Tibial artery (tissue), 4 donors: ENCODE results near the gene AFAP1L2.
A peak's percentile ranks its signal among the peaks of the same experiment; 100 is the strongest.

Source experiments
- DNase-seq, 2 donors: peaks; one replicate each; pipeline ENCODE4 v3.0.0-alpha.2; 2019
- H3K27ac ChIP-seq, 2 donors: fragments of 200-600 bp; sonication (generic) in 1 of 2; 1 replicate in 1 of 2; 2 replicates in 1 of 2; pipeline ENCODE4 v1.5.1; 2018 to 2019; ENCODE audit warnings: mild to moderate bottlenecking in 1 of 2
- H3K27me3 ChIP-seq, 2 donors: fragments of 200-600 bp; sonication (generic) in 1 of 2; one replicate each; pipeline versions ENCODE4 v1.5.1 to v1.6.0; 2016 to 2019
- H3K36me3 ChIP-seq, 3 donors: fragments of 200-600 bp; sonication (generic) in 2 of 3; one replicate each; pipeline ENCODE4 v1.5.1; 2016 to 2019; ENCODE audit warnings: mild to moderate bottlenecking in 2 of 3
- H3K4me1 ChIP-seq, 4 donors: fragments of 200-600 bp; sonication (generic) in 2 of 4; 1 replicate in 3 of 4; 2 replicates in 1 of 4; pipeline ENCODE4 v1.5.1; 2016 to 2019
- H3K4me3 ChIP-seq, 2 donors: fragments of 200-600 bp; sonication (generic) in 1 of 2; 1 replicate in 1 of 2; 2 replicates in 1 of 2; pipeline ENCODE4 v1.5.1; 2018 to 2019; ENCODE audit warnings: mild to moderate bottlenecking in 2 of 2
- H3K9me3 ChIP-seq, 3 donors: fragments of 200-600 bp; sonication (generic) in 1 of 3; one replicate each; pipeline ENCODE4 v1.5.1; 2016 to 2019
- intact Hi-C: fragments of 100-400 bp; cut with DNase I; formaldehyde crosslinking; loops from one replicate; pipeline ENCODE4 v1.15.0; 2023; ENCODE audit warnings: low total_unique reads
- TF ChIP-seq, protein P1 (sequence below), 2 experiments: fragments of 200-600 bp in 1 of 2; fragments of 450-650 bp in 1 of 2; IDR thresholded peaks; one replicate each; pipeline ENCODE4 v1.5.1; 2017 to 2019; ENCODE audit warnings: antibody characterized with exemption in 2 of 2, mild to moderate bottlenecking in 1 of 2, moderate library complexity in 1 of 2

The AFAP1L2 gene

GRCh38 chr10:114401195-114401791, 3.0 kb downstream of the AFAP1L2 start:
- intact Hi-C loops, result no loop called here
- DNase-seq, result peak in 1 of 2 donors; percentile 72
- peaks cover 0 to 68% (median 39%) of the 10 kb centered on the region in 4 donors for H3K4me1 ChIP-seq
- H3K9me3 ChIP-seq, result no peaks in the 10 kb centered on the region
- no peak overlapping the region for H3K4me3 ChIP-seq
- no peak overlapping the region for H3K27ac ChIP-seq
- H3K36me3 ChIP-seq, result no peaks in the 10 kb centered on the region
- H3K27me3 ChIP-seq, result peaks cover 0 to 14% of the 10 kb centered on the region in 2 donors
- TF ChIP-seq, protein P1, sequence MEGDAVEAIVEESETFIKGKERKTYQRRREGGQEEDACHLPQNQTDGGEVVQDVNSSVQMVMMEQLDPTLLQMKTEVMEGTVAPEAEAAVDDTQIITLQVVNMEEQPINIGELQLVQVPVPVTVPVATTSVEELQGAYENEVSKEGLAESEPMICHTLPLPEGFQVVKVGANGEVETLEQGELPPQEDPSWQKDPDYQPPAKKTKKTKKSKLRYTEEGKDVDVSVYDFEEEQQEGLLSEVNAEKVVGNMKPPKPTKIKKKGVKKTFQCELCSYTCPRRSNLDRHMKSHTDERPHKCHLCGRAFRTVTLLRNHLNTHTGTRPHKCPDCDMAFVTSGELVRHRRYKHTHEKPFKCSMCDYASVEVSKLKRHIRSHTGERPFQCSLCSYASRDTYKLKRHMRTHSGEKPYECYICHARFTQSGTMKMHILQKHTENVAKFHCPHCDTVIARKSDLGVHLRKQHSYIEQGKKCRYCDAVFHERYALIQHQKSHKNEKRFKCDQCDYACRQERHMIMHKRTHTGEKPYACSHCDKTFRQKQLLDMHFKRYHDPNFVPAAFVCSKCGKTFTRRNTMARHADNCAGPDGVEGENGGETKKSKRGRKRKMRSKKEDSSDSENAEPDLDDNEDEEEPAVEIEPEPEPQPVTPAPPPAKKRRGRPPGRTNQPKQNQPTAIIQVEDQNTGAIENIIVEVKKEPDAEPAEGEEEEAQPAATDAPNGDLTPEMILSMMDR (IDR thresholded peaks at IDR 0.05), result no peak

GRCh38 chr10:114400091-114400490, 4.2 kb downstream of the AFAP1L2 start:
- H3K9me3 ChIP-seq, result no peaks in the 10 kb centered on the region
- TF ChIP-seq, protein P1 (IDR thresholded peaks at IDR 0.05), result no peak
- intact Hi-C loops, result no loop called here
- H3K27ac ChIP-seq, result no peak overlapping the region
- DNase-seq, result no peak
- H3K4me1 ChIP-seq, result peaks cover 0 to 68% (median 39%) of the 10 kb centered on the region in 4 donors
- H3K36me3 ChIP-seq, result no peaks in the 10 kb centered on the region
- H3K4me3 ChIP-seq, result no peak overlapping the region
- peaks cover 0 to 14% of the 10 kb centered on the region in 2 donors for H3K27me3 ChIP-seq

DNA sequence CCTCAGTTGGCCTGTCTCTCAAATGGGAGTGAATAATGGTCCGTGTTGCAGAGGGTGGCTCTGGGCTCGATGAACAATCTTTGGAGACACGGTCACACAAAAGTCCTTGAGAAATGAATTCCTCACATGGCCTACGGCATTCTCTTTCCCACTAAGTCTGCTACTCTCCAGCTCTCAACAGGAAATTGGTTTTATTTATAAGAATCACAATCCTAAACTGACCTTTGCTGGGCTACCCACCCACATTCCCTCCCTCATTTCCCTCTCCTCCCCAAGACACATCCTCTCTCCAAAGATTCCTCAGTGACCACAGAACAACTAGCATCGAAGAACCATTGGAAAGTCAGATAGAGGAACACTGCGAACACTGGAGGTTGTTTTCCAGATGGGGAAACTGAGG, 4.7 kb downstream of the AFAP1L2 start:
- intact Hi-C loops, result no loop called here
- DNase-seq, result no peak
- Histone ChIP-seq H3K27me3 (peaks cover 0 to 11% of the 10 kb centered on the region in 2 donors), H3K4me1 (peaks cover 0 to 64% (median 34%) of the 10 kb centered on the region in 4 donors), H3K9me3 (no peaks in the 10 kb centered on the region), H3K36me3 (no peaks in the 10 kb centered on the region), H3K4me3 (no peak overlapping the region), H3K27ac (peak overlapping the region in 1 of 2 donors; percentile 65)
- TF ChIP-seq, protein P1 (IDR thresholded peaks at IDR 0.05), result no peak

DNA sequence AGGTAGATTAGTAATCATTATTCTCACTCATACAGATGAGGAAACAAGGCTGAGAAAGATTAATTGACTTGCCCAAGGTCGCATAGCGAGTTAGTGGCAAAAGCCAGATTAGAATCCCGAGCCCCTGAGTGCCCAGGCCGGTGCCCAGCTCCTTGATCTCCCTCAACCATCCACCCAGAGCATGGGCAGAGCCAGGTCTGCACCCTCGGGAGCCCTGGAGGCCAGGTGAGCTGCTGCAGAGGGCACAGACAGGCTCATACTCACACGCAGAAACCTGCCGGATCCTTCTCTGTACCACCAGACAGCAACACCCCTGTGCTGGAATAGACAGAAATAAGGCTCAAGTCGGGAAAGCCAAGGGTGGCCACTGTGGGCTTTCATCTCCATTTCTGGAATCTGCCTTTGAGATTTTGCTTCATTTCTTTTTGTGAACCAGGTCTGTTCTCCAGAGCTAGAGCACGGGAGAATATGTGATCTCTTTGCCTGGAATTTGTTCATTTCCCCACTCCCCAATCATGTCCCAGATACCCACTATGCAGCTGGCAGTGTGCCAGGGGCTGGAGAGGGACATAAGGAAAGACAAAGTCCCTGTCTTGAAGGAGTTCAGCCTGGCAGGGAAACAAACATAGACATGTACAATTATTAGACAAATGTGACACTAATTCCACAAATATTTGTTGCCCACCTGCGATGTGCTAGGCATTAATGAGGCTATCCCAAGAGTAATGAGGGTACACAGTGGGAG, 5.5 kb downstream of the AFAP1L2 start:
- H3K36me3 ChIP-seq, result no peaks in the 10 kb centered on the region
- DNase-seq, result no peak
- TF ChIP-seq, protein P1 (IDR thresholded peaks at IDR 0.05), result no peak
- peak overlapping the region; percentile 56 to 65 for H3K27ac ChIP-seq
- H3K27me3 ChIP-seq, result peaks cover 0 to 3% of the 10 kb centered on the region in 2 donors
- no peak overlapping the region for H3K4me3 ChIP-seq
- intact Hi-C loops, result no loop called here
- H3K9me3 ChIP-seq, result no peaks in the 10 kb centered on the region
- H3K4me1 ChIP-seq, result peaks cover 0 to 62% (median 31%) of the 10 kb centered on the region in 4 donors

DNA sequence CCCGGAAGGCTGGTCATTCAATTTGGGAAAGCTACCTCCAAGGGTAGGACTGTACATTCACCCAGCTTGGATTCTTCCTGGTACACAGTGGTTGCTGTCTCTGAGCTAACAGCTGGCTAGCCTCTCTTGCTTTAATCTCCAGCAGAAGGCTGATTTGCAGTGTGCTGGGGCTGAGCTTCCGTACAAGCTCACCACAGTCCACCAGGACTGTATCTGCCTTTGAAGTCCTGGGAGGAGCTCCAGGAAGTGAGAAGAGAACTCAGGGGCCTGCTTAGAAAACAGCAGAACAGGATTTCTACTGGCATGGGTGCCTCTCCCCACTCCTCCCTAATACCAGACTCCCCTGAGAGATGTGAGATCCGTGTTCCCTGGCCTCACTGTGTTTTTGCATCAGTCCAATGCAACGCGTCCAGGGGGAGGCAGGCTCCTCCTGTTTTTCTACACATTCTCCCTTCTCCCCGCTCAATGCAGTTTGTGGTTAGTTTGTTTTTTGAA, 6.6 kb downstream of the AFAP1L2 start:
- TF ChIP-seq, protein P1 (IDR thresholded peaks at IDR 0.05), result no peak
- intact Hi-C loops, result no loop called here
- Histone ChIP-seq H3K4me3 (peak overlapping the region; percentile 25 to 37), H3K27me3 (no peaks in the 10 kb centered on the region), H3K4me1 (peaks cover 0 to 62% (median 30%) of the 10 kb centered on the region in 4 donors), H3K36me3 (no peaks in the 10 kb centered on the region), H3K27ac (peak overlapping the region; percentile 56 to 65), H3K9me3 (no peaks in the 10 kb centered on the region)
- no peak for DNase-seq
